Measurements from ENCODE around the gene CRELD2.
"Not testable (repeated sequence)": the region's sequence is repeated elsewhere in the genome, so short reads cannot be mapped to it uniquely, and the experiment has no call there.

The CRELD2 gene

GRCh38 chr22:49943405-49943765 lies 25.0 kb downstream of the CRELD2 start:
- H3K27ac ChIP-seq (ENCODE audit: poor library complexity, severe bottlenecking): no peak overlapping the region
- no peaks in the 10 kb centered on the region for H3K27me3 ChIP-seq (ENCODE audit: insufficient read depth, poor library complexity, severe bottlenecking)
- H3K4me1 ChIP-seq (ENCODE audit: insufficient read depth, poor library complexity, severe bottlenecking): peaks cover 9% of the 10 kb centered on the region
- no peak for DNase-seq (ENCODE audit: low spot score)
- no peaks in the 10 kb centered on the region for H3K36me3 ChIP-seq (ENCODE audit: low read depth)
- TF ChIP-seq CTCF (IDR thresholded peaks at IDR 0.05; ENCODE audit: poor library complexity, severe bottlenecking): no peak
- no peak overlapping the region for H3K4me3 ChIP-seq (ENCODE audit: severe bottlenecking)
- no peaks in the 10 kb centered on the region for H3K9me3 ChIP-seq (ENCODE audit: severe bottlenecking)
- no peak for ATAC-seq (ENCODE audit: low read depth)

- DNase-seq (ENCODE audit: low spot score) (no peak), ATAC-seq (ENCODE audit: low read depth) (no peak)
- no peak for TF ChIP-seq CTCF (IDR thresholded peaks at IDR 0.05; ENCODE audit: poor library complexity, severe bottlenecking)
- Histone ChIP-seq H3K9me3 (ENCODE audit: severe bottlenecking) (no peaks in the 10 kb centered on the region), H3K4me3 (ENCODE audit: severe bottlenecking) (no peak overlapping the region), H3K27ac (ENCODE audit: poor library complexity, severe bottlenecking) (no peak overlapping the region), H3K4me1 (ENCODE audit: insufficient read depth, poor library complexity, severe bottlenecking) (peaks cover 14% of the 10 kb centered on the region), H3K27me3 (ENCODE audit: insufficient read depth, poor library complexity, severe bottlenecking) (no peaks in the 10 kb centered on the region), H3K36me3 (ENCODE audit: low read depth) (no peaks in the 10 kb centered on the region)
These were observed 25.5 kb downstream of the CRELD2 start for GRCh38 chr22:49943771-49944398.

GRCh38 chr22:49944399-49944891 lies 26.0 kb downstream of the CRELD2 start:
- TF ChIP-seq CTCF (IDR thresholded peaks at IDR 0.05; ENCODE audit: poor library complexity, severe bottlenecking): no peak
- Histone ChIP-seq H3K9me3 (ENCODE audit: severe bottlenecking) (no peaks in the 10 kb centered on the region), H3K27me3 (ENCODE audit: insufficient read depth, poor library complexity, severe bottlenecking) (no peaks in the 10 kb centered on the region), H3K4me1 (ENCODE audit: insufficient read depth, poor library complexity, severe bottlenecking) (peaks cover 20% of the 10 kb centered on the region), H3K27ac (ENCODE audit: poor library complexity, severe bottlenecking) (no peak overlapping the region), H3K36me3 (ENCODE audit: low read depth) (no peaks in the 10 kb centered on the region), H3K4me3 (ENCODE audit: severe bottlenecking) (no peak overlapping the region)
- ATAC-seq (ENCODE audit: low read depth): no peak; the same call in 2 of the 3 replicates
- no peak for DNase-seq (ENCODE audit: low spot score)

GRCh38 chr22:49945042-49945794 lies 26.8 kb downstream of the CRELD2 start:
- H3K36me3 ChIP-seq (ENCODE audit: low read depth); H3K4me3 ChIP-seq (ENCODE audit: severe bottlenecking); H3K9me3 ChIP-seq (ENCODE audit: severe bottlenecking); DNase-seq (ENCODE audit: low spot score); H3K27me3 ChIP-seq (ENCODE audit: insufficient read depth, poor library complexity, severe bottlenecking); ATAC-seq (ENCODE audit: low read depth): not testable (repeated sequence)
- Histone ChIP-seq H3K4me1 (ENCODE audit: insufficient read depth, poor library complexity, severe bottlenecking) (peaks cover 25% of the 10 kb centered on the region), H3K27ac (ENCODE audit: poor library complexity, severe bottlenecking) (peak overlapping the region; percentile 19)

GRCh38 chr22:49946612-49947295 lies 28.3 kb downstream of the CRELD2 start:
- no peaks in the 10 kb centered on the region for H3K27me3 ChIP-seq (ENCODE audit: insufficient read depth, poor library complexity, severe bottlenecking)
- ATAC-seq (ENCODE audit: low read depth) (no peak), DNase-seq (ENCODE audit: low spot score) (no peak)
- peaks cover 36% of the 10 kb centered on the region for H3K4me1 ChIP-seq (ENCODE audit: insufficient read depth, poor library complexity, severe bottlenecking)
- no peaks in the 10 kb centered on the region for H3K9me3 ChIP-seq (ENCODE audit: severe bottlenecking)
- H3K27ac ChIP-seq (ENCODE audit: poor library complexity, severe bottlenecking): peak overlapping the region; percentile 19
- TF ChIP-seq CTCF (IDR thresholded peaks at IDR 0.05; ENCODE audit: poor library complexity, severe bottlenecking): no peak
- H3K36me3 ChIP-seq (ENCODE audit: low read depth): no peaks in the 10 kb centered on the region
- H3K4me3 ChIP-seq (ENCODE audit: severe bottlenecking): no peak overlapping the region
